ENCODE data around the gene MMP15. TPM values are rescaled to one million over a fixed set of nuclear protein-coding genes. Genes with fewer than 3 reads are reported as not detected.
A peak's percentile ranks its signal among the peaks of the same experiment; 100 is the strongest.

The MMP15 gene
- total and polyA plus RNA-seq, 2 of the 13 experiments (the other 11 are each of a cell fraction or from before 2014, with no cell fraction given), result 35.2 to 44.9 TPM

DNA sequence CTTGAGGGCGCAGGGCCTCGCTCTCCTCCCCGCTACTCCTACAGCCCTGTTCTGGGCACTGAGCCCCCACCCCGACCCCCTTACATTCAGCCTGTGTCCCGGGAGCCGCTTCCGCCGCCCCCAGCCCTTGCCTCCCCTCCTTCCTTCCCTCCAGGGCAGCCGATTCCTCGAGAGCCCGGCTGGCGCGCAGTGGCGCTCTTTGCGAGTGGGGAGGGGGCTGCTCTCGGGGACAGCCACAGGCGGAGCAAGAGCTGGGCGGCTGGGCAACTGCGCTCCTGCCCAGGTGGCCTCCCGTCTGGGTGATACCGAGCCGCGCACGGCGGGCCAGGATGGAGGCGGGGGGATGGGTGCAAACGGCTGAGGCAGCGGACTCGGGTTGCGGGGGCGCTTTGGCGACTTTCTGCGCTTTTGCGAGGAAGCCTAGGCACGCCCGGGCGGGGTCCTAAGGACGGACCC lies 1.2 kb downstream of the MMP15 start (continued):
- TF ChIP-seq, protein P1, sequence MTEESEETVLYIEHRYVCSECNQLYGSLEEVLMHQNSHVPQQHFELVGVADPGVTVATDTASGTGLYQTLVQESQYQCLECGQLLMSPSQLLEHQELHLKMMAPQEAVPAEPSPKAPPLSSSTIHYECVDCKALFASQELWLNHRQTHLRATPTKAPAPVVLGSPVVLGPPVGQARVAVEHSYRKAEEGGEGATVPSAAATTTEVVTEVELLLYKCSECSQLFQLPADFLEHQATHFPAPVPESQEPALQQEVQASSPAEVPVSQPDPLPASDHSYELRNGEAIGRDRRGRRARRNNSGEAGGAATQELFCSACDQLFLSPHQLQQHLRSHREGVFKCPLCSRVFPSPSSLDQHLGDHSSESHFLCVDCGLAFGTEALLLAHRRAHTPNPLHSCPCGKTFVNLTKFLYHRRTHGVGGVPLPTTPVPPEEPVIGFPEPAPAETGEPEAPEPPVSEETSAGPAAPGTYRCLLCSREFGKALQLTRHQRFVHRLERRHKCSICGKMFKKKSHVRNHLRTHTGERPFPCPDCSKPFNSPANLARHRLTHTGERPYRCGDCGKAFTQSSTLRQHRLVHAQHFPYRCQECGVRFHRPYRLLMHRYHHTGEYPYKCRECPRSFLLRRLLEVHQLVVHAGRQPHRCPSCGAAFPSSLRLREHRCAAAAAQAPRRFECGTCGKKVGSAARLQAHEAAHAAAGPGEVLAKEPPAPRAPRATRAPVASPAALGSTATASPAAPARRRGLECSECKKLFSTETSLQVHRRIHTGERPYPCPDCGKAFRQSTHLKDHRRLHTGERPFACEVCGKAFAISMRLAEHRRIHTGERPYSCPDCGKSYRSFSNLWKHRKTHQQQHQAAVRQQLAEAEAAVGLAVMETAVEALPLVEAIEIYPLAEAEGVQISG (CRISPR knock-in tag; IDR thresholded peaks at IDR 0.05), result peak; percentile 7; the same call in 1 of the 2 replicates
- TF ChIP-seq DMAP1 (CRISPR knock-in tag; IDR thresholded peaks at IDR 0.05) (peak; percentile 10; the same call in 1 of the 2 replicates), SOX6 (IDR thresholded peaks at IDR 0.05) (no peak), SOX6 (CRISPR knock-in tag; IDR thresholded peaks at IDR 0.05) (no peak), ARNT2 (CRISPR knock-in tag; IDR thresholded peaks at IDR 0.05; ENCODE audit: low read depth) (no peak), SKI (IDR thresholded peaks at IDR 0.05; ENCODE audit: partially characterized antibody) (no peak), ZNF446 (CRISPR knock-in tag; IDR thresholded peaks at IDR 0.05) (peak; percentile 84), NKX3-1 (CRISPR knock-in tag; IDR thresholded peaks at IDR 0.05) (no peak), ZNF703 (CRISPR knock-in tag; IDR thresholded peaks at IDR 0.05; ENCODE audit: borderline replicate concordance) (0 out of 2 replicates have a peak, but pooled peaks have one; percentile 8), HMG20A (CRISPR knock-in tag; IDR thresholded peaks at IDR 0.05; ENCODE audit: borderline replicate concordance) (no peak), MED13 (CRISPR knock-in tag; IDR thresholded peaks at IDR 0.05) (no peak), ZNF543 (CRISPR knock-in tag; IDR thresholded peaks at IDR 0.05) (peak; percentile 22), HNRNPLL (IDR thresholded peaks at IDR 0.05; ENCODE audit: low read depth, low read length, poor library complexity, severe bottlenecking) (peak; percentile 39), FOXK2 (IDR thresholded peaks at IDR 0.05) (no peak)
- TF ChIP-seq, protein P2, sequence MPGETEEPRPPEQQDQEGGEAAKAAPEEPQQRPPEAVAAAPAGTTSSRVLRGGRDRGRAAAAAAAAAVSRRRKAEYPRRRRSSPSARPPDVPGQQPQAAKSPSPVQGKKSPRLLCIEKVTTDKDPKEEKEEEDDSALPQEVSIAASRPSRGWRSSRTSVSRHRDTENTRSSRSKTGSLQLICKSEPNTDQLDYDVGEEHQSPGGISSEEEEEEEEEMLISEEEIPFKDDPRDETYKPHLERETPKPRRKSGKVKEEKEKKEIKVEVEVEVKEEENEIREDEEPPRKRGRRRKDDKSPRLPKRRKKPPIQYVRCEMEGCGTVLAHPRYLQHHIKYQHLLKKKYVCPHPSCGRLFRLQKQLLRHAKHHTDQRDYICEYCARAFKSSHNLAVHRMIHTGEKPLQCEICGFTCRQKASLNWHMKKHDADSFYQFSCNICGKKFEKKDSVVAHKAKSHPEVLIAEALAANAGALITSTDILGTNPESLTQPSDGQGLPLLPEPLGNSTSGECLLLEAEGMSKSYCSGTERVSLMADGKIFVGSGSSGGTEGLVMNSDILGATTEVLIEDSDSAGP (CRISPR knock-in tag; IDR thresholded peaks at IDR 0.05; ENCODE audit: borderline replicate concordance), result no peak; the same call in 1 of the 2 replicates
- TF ChIP-seq, protein P3, sequence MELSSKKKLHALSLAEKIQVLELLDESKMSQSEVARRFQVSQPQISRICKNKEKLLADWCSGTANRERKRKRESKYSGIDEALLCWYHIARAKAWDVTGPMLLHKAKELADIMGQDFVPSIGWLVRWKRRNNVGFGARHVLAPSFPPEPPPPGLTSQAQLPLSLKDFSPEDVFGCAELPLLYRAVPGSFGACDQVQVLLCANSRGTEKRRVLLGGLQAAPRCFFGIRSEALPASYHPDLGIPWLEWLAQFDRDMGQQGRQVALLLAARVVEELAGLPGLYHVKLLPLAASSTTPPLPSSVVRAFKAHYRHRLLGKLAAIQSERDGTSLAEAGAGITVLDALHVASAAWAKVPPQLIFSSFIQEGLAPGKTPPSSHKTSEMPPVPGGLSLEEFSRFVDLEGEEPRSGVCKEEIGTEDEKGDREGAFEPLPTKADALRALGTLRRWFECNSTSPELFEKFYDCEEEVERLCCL (CRISPR knock-in tag; IDR thresholded peaks at IDR 0.05; ENCODE audit: borderline replicate concordance), result peak; percentile 15; the same call in 1 of the 2 replicates
- TF ChIP-seq, protein P4, sequence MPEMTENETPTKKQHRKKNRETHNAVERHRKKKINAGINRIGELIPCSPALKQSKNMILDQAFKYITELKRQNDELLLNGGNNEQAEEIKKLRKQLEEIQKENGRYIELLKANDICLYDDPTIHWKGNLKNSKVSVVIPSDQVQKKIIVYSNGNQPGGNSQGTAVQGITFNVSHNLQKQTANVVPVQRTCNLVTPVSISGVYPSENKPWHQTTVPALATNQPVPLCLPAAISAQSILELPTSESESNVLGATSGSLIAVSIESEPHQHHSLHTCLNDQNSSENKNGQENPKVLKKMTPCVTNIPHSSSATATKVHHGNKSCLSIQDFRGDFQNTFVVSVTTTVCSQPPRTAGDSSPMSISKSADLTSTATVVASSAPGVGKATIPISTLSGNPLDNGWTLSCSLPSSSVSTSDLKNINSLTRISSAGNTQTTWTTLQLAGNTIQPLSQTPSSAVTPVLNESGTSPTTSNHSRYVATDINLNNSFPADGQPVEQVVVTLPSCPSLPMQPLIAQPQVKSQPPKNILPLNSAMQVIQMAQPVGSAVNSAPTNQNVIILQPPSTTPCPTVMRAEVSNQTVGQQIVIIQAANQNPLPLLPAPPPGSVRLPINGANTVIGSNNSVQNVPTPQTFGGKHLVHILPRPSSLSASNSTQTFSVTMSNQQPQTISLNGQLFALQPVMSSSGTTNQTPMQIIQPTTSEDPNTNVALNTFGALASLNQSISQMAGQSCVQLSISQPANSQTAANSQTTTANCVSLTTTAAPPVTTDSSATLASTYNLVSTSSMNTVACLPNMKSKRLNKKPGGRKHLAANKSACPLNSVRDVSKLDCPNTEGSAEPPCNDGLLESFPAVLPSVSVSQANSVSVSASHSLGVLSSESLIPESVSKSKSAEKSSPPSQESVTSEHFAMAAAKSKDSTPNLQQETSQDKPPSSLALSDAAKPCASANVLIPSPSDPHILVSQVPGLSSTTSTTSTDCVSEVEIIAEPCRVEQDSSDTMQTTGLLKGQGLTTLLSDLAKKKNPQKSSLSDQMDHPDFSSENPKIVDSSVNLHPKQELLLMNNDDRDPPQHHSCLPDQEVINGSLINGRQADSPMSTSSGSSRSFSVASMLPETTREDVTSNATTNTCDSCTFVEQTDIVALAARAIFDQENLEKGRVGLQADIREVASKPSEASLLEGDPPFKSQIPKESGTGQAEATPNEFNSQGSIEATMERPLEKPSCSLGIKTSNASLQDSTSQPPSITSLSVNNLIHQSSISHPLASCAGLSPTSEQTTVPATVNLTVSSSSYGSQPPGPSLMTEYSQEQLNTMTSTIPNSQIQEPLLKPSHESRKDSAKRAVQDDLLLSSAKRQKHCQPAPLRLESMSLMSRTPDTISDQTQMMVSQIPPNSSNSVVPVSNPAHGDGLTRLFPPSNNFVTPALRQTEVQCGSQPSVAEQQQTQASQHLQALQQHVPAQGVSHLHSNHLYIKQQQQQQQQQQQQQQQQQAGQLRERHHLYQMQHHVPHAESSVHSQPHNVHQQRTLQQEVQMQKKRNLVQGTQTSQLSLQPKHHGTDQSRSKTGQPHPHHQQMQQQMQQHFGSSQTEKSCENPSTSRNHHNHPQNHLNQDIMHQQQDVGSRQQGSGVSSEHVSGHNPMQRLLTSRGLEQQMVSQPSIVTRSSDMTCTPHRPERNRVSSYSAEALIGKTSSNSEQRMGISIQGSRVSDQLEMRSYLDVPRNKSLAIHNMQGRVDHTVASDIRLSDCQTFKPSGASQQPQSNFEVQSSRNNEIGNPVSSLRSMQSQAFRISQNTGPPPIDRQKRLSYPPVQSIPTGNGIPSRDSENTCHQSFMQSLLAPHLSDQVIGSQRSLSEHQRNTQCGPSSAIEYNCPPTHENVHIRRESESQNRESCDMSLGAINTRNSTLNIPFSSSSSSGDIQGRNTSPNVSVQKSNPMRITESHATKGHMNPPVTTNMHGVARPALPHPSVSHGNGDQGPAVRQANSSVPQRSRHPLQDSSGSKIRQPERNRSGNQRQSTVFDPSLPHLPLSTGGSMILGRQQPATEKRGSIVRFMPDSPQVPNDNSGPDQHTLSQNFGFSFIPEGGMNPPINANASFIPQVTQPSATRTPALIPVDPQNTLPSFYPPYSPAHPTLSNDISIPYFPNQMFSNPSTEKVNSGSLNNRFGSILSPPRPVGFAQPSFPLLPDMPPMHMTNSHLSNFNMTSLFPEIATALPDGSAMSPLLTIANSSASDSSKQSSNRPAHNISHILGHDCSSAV (CRISPR knock-in tag; IDR thresholded peaks at IDR 0.05; ENCODE audit: borderline replicate concordance), result no peak

Data from HepG2 (cell line).